SK-N-MC (cell line): ENCODE data around the gene LGALS9C.
"Not testable (repeated sequence)": the region's sequence is repeated elsewhere in the genome, so short reads cannot be mapped to it uniquely, and the experiment has no call there.

Experiments used
- DNase-seq: peaks from one replicate; pipeline ENCODE4 v3.0.0-alpha.2; 2011; ENCODE audit warnings: low read depth, low spot score
- H3K27ac ChIP-seq: fragments of 200-600 bp; sonication (generic); 2 replicates; pipeline ENCODE4 v1.5.1; 2016; ENCODE audit warnings: mixed run types
- H3K36me3 ChIP-seq: fragments of 200-600 bp; sonication (generic); 2 replicates; pipeline ENCODE4 v1.6.1; 2017; ENCODE audit warnings: antibody characterized with exemption, low read length, mixed read lengths; ENCODE audit not compliant: insufficient read depth
- H3K4me3 ChIP-seq: fragments of 200-600 bp; sonication (generic); 2 replicates; pipeline ENCODE4 v1.5.1; 2016
- H3K9ac ChIP-seq: fragments of 200-600 bp; sonication (generic); 2 replicates; pipeline ENCODE4 v1.8.0; 2017; ENCODE audit warnings: mixed run types, mixed read lengths; ENCODE audit not compliant: insufficient read length
- H3K9me3 ChIP-seq: fragments of 200-600 bp; sonication (generic); 2 replicates; pipeline ENCODE4 v1.6.1; 2017; ENCODE audit warnings: low read depth, mild to moderate bottlenecking, antibody characterized with exemption, low read length, moderate library complexity, mixed read lengths

Gene LGALS9C

DNA sequence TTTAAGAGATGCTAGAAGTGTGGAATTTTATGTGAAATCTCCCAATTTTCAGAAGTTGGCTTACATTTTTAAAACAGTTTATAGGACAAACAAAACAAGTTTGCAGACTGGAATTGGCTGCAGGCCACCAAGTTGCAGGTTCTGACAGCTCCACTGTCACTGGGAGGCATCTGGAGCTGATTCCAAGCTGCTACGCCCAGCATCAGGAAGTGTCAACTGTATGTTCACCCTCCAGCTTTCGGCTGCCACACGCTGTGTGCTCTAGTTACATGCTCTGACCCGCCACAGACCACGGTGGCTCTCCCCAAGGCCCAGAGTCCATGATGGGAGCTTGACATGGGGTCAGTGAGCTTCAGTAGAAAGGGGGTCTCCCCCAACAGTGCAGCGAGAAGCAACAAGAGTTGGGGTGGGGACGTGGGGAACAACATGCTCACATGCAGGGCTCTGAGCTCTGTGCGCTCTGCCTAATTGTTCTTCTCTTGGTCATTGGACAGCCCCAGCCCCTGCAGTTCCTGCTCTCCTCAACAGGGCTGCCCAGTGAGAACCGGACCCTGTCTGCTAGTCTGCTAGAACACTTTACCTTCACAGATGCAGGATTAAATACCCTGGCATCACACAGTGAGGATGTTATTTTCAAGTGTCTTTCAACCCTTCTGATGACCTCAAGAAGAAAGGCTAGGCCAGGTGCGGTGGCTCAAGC lies 8.0 kb upstream of the LGALS9C start:
- H3K4me3 ChIP-seq, DNase-seq, H3K9ac ChIP-seq, H3K9me3 ChIP-seq, H3K36me3 ChIP-seq, H3K27ac ChIP-seq: not testable (repeated sequence)

DNA sequence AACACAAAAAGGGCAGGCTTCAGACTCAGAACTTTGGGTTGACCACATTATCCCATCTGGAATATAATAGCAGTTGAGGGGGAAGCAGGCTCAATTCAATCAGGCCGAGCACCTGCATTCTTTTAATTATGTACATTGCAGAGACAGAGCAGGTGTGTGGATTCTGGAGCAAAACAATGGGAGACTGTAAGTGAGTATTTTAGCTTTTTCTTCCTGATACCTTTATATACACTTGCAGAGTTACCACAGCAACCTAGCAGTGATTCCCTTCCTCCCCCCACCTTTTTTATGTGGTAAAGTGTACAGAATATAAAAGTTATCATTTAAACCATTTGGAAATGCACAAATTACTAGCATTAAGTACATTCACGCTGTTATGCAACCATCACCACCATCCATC lies 6.8 kb upstream of the LGALS9C start:
- not testable (repeated sequence) for DNase-seq, H3K36me3 ChIP-seq, H3K9me3 ChIP-seq, H3K27ac ChIP-seq, H3K9ac ChIP-seq, H3K4me3 ChIP-seq

DNA sequence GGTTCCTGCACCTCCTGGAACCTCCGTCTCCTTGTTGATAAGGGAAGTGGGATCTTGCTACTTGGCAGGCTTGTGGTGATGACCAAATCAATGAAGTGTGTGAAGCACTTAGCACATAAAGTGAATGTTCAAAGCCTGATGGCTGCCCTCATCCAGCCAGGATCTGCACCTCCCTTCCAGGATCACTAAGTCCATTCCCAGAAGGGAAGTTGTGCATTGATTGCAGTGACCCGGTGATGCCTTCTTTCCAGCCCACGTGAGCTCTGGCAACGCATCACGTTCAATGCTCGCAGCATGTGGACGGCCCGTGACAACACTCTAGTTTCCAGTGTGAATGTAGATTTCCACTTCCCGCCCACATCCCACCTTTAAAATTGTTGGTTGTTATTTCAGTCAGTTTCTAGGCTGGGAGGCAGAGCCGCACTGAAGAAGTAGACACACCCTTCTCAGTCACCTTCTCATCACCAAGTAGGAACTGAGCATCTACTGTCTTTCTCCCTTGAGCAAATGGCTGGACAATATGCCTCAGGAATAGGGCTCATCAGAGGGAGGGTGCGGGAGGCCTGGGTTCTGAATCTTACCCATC lies 6.2 kb upstream of the LGALS9C start:
- not testable (repeated sequence) for H3K9me3 ChIP-seq, DNase-seq, H3K4me3 ChIP-seq, H3K27ac ChIP-seq, H3K36me3 ChIP-seq, H3K9ac ChIP-seq

DNA sequence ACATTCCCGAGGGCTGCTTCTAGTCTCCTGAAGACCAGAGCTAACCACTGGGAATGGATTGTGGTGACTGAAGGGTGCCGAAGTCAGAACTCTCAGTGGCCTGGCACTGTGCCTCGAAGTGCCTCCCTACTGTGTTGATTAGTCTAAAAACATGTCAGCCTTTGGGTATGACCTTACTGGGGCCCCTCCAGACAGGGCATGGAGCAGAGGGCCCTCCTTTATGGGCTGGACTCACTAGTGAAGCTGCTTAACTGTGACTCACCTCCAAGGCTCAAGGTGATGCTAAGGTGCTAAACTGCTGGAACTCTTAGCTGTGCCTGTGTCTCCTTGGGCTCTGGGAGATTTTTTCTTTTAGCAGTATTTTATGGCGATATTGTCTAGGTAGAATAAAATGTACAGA lies 2.6 kb upstream of the LGALS9C start:
- DNase-seq, H3K9me3 ChIP-seq, H3K9ac ChIP-seq, H3K36me3 ChIP-seq, H3K4me3 ChIP-seq, H3K27ac ChIP-seq: not testable (repeated sequence)

DNA sequence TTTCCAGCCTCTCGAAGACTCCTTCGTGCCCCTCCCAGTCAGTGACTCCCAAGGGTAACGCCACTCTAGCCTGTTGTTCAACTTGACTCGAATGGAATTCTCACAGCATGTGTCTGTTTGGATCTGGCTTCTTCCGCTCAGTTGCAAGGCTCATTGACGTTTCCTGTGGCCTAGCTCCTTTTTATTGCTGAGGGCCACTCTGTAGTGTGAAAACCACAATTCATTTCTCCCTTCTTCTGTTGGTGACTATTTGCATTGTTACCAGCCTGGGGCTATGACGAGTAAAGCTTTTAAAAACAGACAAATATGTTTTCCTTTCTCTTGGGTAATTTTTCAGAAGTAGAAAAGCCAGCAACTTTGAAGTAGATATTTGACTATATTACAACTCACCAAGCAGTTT lies 1.8 kb upstream of the LGALS9C start:
- not testable (repeated sequence) for H3K4me3 ChIP-seq, DNase-seq, H3K9ac ChIP-seq

DNA sequence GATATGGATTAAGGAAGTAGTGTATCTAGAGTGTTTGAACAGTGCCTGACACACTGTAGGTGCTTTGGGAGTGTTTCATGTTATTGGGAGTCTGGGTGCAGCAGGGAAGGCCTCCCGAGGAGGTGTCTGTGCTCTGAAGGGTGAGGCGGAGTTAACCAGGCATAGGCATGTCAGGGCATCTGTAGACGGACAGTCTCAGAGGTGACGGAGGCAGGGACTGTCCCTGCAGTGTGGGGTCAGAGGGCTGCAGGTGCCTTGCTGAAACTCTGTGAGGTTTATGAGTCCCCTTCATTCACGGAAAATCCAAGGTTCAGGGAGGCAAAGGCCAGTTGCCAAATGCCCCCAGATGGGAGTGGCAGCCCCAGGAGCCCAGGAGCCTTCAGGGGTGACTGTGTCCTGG lies 778 bp downstream of the LGALS9C start:
- not testable (repeated sequence) for H3K9me3 ChIP-seq

More for the DNA sequence above, 1.8 kb upstream of the LGALS9C start:
- not testable (repeated sequence) for H3K27ac ChIP-seq, H3K9me3 ChIP-seq, H3K36me3 ChIP-seq

DNA sequence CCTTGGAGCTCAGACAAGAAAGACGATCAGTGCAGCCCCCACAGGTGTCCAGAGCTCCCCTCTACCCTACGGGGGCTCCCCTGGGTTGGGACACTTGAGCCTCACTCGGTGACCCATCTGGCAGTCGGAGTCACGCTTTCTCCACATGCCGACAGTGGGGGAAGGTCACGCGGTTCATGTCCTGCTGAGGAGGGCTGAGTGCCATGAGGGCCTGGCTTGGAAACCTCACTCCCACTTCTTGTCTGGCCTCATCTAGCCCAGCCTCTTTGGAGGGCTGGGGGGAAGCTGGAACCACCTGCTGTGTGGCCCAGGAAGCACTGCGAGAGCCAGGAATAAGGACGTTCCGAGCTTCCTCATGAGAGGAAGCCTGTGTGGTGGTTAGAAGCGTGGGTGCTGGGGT lies 1.8 kb downstream of the LGALS9C start:
- not testable (repeated sequence) for H3K27ac ChIP-seq, H3K9ac ChIP-seq, H3K9me3 ChIP-seq, H3K36me3 ChIP-seq, DNase-seq, H3K4me3 ChIP-seq

More for the DNA sequence above, 778 bp downstream of the LGALS9C start:
- not testable (repeated sequence) for DNase-seq, H3K27ac ChIP-seq, H3K9ac ChIP-seq, H3K36me3 ChIP-seq, H3K4me3 ChIP-seq

DNA sequence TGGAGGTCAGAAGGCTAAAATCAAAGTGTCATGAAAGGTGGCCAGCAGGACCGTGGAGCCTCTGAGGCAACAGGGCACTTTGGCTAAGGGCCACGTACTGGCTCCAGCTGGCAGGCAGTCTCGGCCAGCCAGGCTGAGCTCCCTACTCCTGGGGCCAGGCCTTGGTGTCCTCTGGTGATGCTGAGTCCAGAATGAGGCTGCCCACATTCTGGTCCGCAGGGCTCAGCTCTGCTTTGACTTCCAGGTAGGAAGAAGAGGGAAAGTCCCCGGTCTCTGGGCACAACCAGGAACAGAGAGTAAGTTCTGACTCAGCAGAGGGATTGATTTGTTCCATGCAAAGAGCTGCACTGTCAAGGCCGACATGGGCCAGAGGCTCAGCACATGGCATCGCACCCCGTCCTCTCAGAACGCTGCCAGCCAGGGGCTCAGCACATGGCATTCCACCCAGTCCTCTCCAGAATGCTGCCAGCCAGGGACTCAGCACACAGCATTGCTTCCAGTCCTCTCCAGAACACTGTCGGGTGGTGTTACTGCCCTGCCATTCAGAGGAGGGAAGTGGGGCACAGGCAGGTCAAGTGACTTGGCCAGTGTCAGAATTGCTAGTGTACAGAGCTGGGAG lies 2.5 kb downstream of the LGALS9C start:
- not testable (repeated sequence) for H3K4me3 ChIP-seq, H3K9ac ChIP-seq, H3K27ac ChIP-seq, H3K9me3 ChIP-seq, DNase-seq, H3K36me3 ChIP-seq

DNA sequence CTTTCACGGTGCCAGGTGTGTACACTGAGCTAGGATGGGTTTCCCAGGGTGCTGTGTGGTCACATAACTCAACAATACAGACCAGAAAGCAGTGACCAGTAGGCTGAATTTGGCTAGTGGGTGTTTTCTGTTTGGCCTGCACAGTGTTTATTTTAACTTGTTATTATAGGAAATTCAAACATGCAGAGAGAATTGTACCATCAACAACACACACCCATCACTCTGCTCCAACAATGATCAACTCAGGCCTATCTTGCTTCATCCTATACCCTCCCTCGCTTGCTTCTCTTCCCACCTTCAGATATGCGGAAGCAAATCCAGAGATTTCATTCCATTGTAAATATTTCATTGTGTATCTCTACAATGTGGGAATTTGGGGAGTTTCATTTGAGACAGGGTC lies 5.2 kb downstream of the LGALS9C start:
- DNase-seq, H3K9me3 ChIP-seq, H3K9ac ChIP-seq, H3K27ac ChIP-seq, H3K4me3 ChIP-seq, H3K36me3 ChIP-seq: not testable (repeated sequence)

DNA sequence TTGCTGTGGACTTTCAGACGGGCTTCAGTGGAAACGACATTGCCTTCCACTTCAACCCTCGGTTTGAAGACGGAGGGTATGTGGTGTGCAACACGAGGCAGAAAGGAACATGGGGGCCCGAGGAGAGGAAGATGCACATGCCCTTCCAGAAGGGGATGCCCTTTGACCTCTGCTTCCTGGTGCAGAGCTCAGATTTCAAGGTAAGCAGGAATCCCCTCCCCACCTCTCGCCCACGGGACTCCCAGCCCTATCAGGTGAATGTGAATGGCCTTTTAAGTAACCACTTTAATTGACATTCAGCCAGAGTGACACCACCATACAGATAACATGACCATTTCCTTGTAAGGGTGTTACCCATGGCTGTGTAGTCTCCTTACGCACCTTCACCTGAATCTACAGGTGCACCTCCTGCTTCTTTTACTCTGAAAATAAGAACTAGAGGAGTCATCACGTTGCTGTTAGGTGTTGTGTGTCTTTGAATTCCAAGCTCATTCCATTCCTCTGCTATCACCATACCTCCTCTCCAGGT lies 9.4 kb downstream of the LGALS9C start:
- not testable (repeated sequence) for H3K27ac ChIP-seq, H3K9me3 ChIP-seq, H3K9ac ChIP-seq, DNase-seq, H3K36me3 ChIP-seq, H3K4me3 ChIP-seq

DNA sequence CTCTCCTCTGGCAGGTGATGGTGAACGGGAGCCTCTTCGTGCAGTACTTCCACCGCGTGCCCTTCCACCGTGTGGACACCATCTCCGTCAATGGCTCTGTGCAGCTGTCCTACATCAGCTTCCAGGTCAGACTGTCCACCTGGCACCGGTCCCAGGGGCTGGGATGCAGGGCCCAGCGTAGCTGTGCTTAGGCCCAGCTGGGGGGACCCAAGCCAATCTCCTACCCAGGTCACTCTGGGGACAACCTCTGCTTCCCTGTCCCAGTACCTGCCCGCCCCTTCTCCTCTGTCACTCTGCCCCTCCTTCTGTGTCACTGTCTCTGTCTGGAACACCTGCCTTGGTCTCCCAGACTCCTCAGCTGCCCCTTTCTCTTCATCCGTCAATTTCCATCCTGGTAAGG lies 11.0 kb downstream of the LGALS9C start:
- not testable (repeated sequence) for H3K4me3 ChIP-seq, H3K9ac ChIP-seq, H3K9me3 ChIP-seq, H3K36me3 ChIP-seq, H3K27ac ChIP-seq, DNase-seq

DNA sequence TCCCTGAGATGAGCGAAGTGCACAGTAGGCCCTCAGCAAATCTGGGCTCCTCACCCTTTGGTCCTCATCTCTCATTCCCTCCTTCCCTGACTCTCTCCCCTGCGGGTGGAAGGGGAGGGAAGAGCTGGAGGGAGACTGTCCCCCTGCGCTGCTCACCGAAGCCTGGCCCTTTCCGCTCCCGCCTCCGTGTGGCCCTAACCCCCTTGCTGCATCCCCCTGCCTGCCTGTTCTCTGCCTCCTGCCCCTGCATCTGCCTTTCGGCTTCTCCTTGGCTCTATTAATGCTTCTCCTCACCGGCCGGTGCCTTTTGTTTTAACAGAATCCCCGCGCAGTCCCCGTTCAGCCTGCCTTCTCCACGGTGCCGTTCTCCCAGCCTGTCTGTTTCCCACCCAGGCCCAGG lies 12.0 kb downstream of the LGALS9C start:
- H3K36me3 ChIP-seq, H3K27ac ChIP-seq, DNase-seq, H3K9ac ChIP-seq, H3K9me3 ChIP-seq, H3K4me3 ChIP-seq: not testable (repeated sequence)

DNA sequence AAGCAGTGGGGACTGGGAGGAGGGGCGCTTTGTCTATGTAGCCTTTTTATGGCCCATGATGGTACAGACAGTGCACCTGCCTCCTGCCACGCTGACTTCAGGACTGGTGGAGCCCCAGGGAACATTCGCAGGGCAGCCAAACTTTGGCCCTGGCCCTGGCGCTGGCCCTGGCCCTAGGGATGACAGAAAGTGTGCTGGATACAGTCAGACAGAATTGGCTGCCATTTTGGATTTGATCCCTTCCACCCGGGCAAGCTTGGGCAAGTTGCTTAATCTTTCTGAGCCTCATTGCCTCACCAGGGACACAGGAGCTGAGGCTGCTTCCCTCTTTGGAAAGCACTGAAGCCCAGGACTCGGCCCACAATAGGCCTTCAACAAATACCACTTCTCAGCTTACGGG lies 13.4 kb downstream of the LGALS9C start:
- not testable (repeated sequence) for H3K4me3 ChIP-seq, H3K9me3 ChIP-seq, H3K9ac ChIP-seq, DNase-seq, H3K36me3 ChIP-seq, H3K27ac ChIP-seq

DNA sequence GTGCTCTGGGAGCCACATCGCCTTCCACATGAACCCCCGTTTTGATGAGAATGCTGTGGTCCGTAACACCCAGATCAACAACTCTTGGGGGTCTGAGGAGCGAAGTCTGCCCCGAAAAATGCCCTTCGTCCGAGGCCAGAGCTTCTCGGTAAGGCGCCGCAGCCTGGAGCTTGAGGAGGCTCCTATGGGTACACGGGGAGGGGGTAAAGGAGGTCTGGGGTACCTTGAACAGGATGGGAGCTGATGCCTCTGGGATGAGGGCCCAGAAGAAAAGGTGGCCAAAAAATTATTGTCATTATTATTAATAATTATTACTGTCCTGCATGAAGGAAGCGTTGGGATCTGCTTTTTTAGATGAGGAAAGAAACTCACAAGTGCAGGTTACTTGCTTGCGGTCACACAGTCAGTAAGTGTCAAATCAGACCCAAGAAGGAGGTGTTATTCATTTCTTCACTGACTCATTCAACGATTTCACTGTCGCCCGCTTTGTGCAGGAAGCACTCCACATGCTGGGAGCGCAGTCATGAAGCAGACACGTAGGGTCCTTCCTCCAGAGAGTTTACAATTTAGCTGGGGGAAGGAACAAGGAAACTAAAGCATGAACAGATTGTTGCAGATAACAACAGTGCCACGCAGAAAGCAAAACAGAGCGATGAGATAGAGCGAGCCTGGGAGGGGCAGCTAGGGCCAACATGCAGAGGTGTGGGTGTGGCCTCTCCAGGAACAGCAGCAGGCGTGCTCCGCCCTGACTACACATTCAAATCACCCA lies 16.3 kb downstream of the LGALS9C start:
- H3K9ac ChIP-seq, H3K36me3 ChIP-seq, H3K4me3 ChIP-seq, H3K9me3 ChIP-seq, H3K27ac ChIP-seq, DNase-seq: not testable (repeated sequence)
